ENCODE measurements around the gene CNTN5.
"Not testable (repeated sequence)": the region's sequence is repeated elsewhere in the genome, so short reads cannot be mapped to it uniquely, and the experiment has no call there.

Gene CNTN5

GRCh38 chr11:99781074-99781473 lies 760.3 kb downstream of the CNTN5 start:
- DNase-seq = no peak

- no peak for DNase-seq
Measured at GRCh38 chr11:99791354-99791753, 770.6 kb downstream of the CNTN5 start.

GRCh38 chr11:99795999-99796398 lies 775.2 kb downstream of the CNTN5 start:
- no peak for DNase-seq

DNA sequence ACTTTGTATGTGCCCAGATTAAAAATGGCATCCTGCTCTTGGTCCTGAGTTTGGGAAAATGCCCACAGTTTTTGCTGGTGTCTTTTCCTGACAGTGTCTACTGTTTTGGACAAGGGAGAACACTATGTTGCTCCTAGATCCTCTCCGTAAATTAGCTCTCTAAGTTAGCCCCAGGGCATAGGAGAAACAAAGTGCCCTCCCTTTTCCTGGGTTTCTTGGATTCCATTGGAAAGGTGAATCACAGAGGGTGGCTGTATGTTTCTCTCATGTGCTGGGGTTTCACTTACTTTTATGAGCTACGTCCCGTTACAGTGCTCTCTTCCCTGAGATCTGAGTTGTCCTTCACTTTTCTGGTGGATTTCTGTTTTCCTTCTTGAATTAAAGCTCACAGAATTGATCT lies 782.8 kb downstream of the CNTN5 start:
- no peak for DNase-seq

DNA sequence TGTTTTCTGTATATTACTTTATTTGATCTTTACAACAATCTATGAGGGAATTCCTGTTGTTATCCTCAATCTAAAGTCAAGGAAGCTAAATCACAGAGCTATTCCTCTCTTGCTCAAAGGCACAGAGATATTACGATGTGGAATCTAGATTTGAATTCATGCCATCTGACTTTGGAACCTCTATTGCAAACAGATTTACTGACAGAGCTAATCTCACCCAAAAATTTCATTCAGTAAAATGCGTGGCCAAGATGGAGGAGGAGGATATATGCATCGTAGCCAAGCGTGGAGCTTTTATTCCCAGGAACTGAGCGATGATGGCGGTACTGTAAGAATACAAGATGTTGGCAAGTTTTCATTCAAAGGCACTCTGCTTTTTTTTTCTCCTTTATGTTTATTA lies 791.8 kb downstream of the CNTN5 start:
- no peak for DNase-seq

DNA sequence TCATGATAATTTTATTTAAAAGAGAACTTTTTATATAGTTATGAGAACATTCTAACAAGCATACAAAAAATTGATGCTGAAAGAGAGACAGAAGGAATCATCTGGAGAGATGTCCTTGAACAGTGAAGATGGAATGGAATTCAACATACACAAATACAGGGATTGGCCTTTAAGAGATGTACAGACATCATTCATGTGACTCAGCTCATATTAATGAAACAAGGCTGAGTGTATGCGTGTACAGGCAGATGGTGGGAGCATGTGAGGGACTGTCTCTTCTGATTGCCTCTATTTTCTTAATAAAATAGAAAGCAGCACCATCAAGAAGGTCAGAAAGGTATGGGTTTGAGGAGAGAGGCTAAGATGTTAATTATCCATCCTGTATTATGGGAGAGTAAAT lies 793.3 kb downstream of the CNTN5 start:
- DNase-seq = no peak

- no peak for DNase-seq
Measured at GRCh38 chr11:99814738-99815137, 794.0 kb downstream of the CNTN5 start.

DNA sequence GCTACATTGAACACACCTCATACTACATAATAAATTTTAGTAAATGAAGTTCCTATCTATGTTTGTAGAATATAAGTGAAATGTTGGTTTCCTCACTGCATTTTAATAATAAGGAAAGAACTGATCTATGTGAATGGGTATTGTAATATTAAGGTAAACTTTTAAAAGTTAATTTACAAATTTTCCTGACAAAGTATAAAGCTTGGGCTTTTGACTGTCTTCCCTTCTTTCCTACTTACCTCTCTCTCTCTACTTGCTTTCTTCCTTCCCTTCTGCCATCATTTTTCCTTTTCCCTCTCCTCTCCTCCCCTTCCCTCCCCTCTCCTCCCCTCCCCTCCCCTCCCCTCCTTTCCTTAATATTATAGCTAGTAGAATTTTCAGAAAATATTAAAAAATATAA lies 798.2 kb downstream of the CNTN5 start:
- no peak for DNase-seq

GRCh38 chr11:99822846-99823565 lies 802.3 kb downstream of the CNTN5 start:
- DNase-seq = no peak

DNA sequence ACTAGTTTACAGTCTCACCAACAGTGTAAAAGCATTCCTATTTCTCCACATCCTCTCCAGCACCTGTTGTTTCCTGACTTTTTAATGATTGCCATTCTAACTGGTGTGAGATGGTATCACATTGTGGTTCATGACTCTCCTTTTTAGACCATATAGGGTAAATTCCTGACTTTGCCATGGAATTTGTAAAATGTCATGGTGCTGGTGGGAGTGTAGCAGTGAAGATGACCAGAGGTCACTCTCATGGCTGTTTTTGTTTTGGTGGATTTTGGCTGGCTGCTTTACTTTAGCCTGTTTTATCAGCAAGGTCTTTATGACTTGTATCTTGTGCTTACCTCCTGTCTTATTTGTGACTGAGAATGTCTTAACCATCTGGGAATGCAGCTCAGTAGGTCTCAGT lies 816.0 kb downstream of the CNTN5 start:
- not testable (repeated sequence) for DNase-seq

DNA sequence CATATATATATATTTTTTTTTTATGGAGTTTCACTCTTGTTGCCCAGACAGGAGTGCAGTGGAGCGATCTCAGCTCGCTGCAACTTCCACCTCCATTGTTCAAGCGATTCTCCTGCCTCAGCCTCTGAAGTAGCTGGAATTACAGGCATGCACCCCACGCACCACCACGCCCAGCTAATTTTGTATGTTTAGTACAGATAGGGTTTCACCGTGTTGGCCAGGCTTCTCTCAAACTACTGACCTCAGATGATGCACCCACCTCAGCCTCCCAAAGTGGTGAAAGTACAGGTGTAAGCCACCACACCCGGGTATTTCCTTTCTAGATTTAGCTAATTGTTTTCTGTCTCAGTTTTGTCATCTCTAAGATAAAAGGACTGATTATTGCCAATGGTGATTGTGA lies 821.1 kb downstream of the CNTN5 start:
- DNase-seq = no peak

DNA sequence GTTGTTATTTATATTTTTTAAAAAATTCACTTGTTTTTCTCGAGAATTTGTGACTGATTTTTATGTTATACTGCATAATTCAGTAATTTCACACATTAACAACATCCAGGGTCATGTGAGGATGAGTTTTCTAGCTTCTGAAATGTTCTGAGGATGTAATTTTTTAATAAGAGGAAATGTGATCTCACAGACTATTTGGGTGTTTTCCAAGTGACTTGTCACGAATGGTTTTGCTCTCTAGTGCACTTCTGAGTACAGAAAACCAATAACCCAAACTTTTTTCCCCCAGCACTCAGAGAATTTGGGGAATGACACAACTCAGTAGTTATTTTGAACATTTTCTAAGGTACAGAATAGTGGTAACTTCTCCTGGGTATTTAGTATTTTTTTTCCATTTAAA lies 845.2 kb downstream of the CNTN5 start:
- no peak for DNase-seq

DNA sequence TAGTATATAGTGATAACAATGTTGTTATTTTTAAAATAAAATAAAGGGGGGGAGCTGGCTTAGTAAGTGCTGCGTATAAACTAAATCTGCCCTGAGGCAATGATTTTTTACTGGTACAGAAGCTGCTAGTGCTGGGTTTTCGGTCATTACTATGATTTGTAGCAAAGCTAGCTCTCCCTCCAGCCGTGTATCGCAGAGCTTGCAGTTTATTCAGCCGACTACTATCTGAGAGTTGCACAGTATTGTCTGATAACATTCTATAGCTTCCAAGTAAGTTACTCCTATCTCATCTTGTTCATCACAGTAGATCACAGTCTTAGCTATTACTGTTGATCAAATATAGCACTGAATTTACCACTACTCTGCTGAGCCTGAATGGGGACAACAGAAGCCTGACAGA lies 860.9 kb downstream of the CNTN5 start:
- no peak for DNase-seq

DNA sequence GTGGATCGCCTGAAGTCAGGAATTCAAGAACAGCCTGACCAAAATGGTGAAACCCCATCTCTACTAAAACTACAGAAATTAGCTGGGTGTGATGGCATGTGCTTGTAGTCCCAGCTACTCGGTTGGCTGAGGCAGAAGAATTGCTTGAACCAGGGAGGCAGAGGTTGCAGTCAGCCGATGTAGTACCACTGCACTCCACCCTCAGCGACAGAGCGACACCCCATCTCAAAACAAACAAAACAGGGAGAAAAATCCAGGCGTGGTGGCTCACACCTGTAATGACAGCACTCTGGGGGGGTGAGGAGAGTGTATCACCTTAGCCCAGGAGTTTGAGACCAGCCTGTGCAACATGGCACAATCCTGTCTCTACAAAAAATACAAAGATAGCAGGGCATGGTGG lies 864.0 kb downstream of the CNTN5 start:
- DNase-seq = no peak

DNA sequence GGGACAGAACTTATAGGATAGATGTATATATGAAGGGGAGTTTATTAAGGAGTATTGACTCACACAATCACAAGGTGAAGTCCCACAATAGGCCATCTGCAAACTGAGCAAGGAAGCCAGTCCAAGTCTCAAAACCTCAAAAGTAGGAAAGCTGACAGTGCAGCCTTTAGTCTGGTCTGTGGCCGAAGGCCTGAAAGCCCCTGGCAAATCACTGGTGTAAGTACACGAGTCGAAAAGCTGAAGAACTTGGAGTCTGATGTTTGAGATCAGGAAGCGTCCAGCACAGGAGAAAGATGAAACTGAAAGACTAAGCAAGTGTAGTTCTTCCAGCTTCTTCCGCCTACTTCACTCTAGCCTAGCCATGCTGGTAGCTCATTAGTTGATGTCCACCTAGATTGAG lies 866.7 kb downstream of the CNTN5 start:
- no peak for DNase-seq

DNA sequence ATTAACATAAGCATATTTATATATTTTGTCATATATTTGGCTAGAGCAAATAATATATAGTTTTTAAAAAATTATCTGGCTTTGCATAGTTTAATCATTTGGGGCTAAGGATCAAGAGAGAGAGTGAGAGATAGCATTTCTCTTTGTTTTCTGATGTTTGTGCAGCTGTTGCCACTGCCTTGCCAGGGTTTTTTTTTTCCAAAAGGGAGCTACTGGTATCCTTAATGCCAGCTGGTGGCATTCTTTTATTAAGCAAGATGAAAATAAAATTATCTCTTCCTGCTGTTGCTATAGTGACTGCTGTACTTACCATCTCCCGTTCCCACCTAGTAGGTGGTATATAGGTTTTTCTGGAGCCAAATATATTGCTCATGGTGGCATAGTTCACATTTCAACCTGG lies 873.1 kb downstream of the CNTN5 start:
- no peak for DNase-seq

- no peak for DNase-seq
Measured at GRCh38 chr11:99901175-99901574, 880.4 kb downstream of the CNTN5 start.

GRCh38 chr11:99911116-99911515 lies 890.4 kb downstream of the CNTN5 start:
- no peak for DNase-seq

DNA sequence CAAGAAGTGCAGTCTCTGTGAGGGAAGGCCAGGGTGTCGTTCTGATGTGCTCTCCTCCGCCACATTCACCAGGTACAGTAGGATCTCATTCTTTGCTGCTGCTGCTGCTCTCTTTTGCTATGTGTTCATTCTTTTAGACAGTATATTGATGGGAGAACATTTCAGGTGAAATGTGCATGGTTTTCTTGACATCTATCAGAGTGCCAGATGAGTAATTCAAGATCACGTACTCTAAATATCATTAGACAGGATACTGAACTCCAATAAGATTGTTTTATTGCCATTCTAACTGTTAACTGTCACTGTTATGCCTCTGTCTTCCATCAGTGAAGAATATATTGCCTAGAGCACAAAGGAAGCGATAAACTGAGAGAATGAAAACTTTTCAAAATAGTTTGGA lies 895.3 kb downstream of the CNTN5 start:
- no peak for DNase-seq

GRCh38 chr11:99918761-99919160 lies 898.0 kb downstream of the CNTN5 start:
- DNase-seq = no peak

DNA sequence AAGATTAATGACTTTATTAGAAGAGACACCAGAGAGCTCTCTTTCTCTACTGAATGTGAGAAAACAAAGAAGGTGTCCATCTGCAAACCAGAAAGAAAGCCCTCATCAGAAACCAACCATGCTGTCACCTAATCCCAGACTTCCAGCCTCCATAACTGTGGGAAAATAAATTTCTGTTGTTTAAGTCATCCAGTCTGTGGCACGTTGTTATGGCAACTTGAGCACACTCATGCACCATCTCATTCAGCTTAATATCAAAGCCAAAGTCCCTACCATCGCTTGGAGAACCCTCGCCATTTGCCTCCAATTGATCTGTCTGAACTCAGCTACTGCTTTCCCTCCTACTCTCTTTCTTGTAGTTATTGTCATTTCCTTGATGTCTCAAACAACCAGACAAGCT lies 900.2 kb downstream of the CNTN5 start:
- no peak for DNase-seq

- DNase-seq = no peak
Measured at GRCh38 chr11:99925968-99926367, 905.2 kb downstream of the CNTN5 start.

DNA sequence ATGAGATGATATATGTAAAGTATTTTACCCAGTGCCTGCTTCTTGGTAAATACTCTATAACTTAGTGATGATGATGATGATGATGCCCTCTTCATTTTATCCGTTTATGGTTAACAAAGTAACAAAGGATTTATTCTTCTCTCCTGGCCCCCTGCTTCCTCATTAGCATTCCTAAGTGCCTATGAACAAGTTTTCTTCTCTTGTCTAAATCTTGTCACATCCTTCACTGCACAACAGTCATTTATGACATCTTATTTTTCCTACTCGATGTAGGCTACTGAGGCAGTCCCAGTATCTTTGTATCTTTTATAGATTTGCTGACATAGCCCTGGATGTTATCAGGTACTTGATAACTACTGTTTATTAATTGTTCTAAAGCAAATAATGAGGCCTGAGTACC lies 911.9 kb downstream of the CNTN5 start:
- no peak for DNase-seq

GRCh38 chr11:99934008-99934407 lies 913.3 kb downstream of the CNTN5 start:
- DNase-seq = no peak

GRCh38 chr11:99937330-99937729 lies 916.6 kb downstream of the CNTN5 start:
- DNase-seq = no peak

- DNase-seq = no peak
Measured at GRCh38 chr11:99952816-99953215, 932.1 kb downstream of the CNTN5 start.
